ENCODE data around the gene SLC16A9.

SLC16A9 gene

GRCh38 chr10:59720377-59720776, 10.7 kb upstream of the SLC16A9 start:
- TF ChIP-seq CTCF (IDR thresholded peaks at IDR 0.05; ENCODE audit: low read depth, low read length): no peak
- Histone ChIP-seq H3K27ac (no peak overlapping the region), H3K27me3 (ENCODE audit: insufficient read depth, low read depth, severe bottlenecking) (no peaks in the 10 kb centered on the region), H3K4me3 (ENCODE audit: low read depth, low read length) (no peak overlapping the region), H3K36me3 (no peaks in the 10 kb centered on the region), H3K9me3 (ENCODE audit: severe bottlenecking) (peaks cover 5% of the 10 kb centered on the region)
- no peak for DNase-seq

- no peak for DNase-seq
- Histone ChIP-seq H3K36me3 (no peaks in the 10 kb centered on the region), H3K27ac (no peak overlapping the region), H3K9me3 (ENCODE audit: severe bottlenecking) (peaks cover 5% of the 10 kb centered on the region), H3K27me3 (ENCODE audit: insufficient read depth, low read depth, severe bottlenecking) (no peaks in the 10 kb centered on the region), H3K4me3 (ENCODE audit: low read depth, low read length) (no peak overlapping the region)
- TF ChIP-seq CTCF (IDR thresholded peaks at IDR 0.05; ENCODE audit: low read depth, low read length): no peak
Observed at GRCh38 chr10:59719374-59719773, 9.7 kb upstream of the SLC16A9 start.

- no peaks in the 10 kb centered on the region for H3K27me3 ChIP-seq (ENCODE audit: insufficient read depth, low read depth, severe bottlenecking)
- H3K9me3 ChIP-seq (ENCODE audit: severe bottlenecking): peaks cover 5% of the 10 kb centered on the region
- DNase-seq: peak; percentile 51
- no peak overlapping the region for H3K4me3 ChIP-seq (ENCODE audit: low read depth, low read length)
- TF ChIP-seq CTCF (IDR thresholded peaks at IDR 0.05; ENCODE audit: low read depth, low read length): no peak
- no peak overlapping the region for H3K27ac ChIP-seq
- H3K36me3 ChIP-seq: no peaks in the 10 kb centered on the region
Observed at GRCh38 chr10:59718257-59718656, 8.6 kb upstream of the SLC16A9 start.

GRCh38 chr10:59713196-59713821, 3.7 kb upstream of the SLC16A9 start:
- Histone ChIP-seq H3K27ac (no peak overlapping the region), H3K4me3 (ENCODE audit: low read depth, low read length) (no peak overlapping the region), H3K36me3 (no peaks in the 10 kb centered on the region), H3K9me3 (ENCODE audit: severe bottlenecking) (no peaks in the 10 kb centered on the region), H3K27me3 (ENCODE audit: insufficient read depth, low read depth, severe bottlenecking) (no peaks in the 10 kb centered on the region)
- no peak for TF ChIP-seq CTCF (IDR thresholded peaks at IDR 0.05; ENCODE audit: low read depth, low read length)
- no peak for DNase-seq

GRCh38 chr10:59711871-59712494, 2.3 kb upstream of the SLC16A9 start:
- H3K27ac ChIP-seq: no peak overlapping the region
- H3K27me3 ChIP-seq (ENCODE audit: insufficient read depth, low read depth, severe bottlenecking): no peaks in the 10 kb centered on the region
- H3K4me3 ChIP-seq (ENCODE audit: low read depth, low read length): no peak overlapping the region
- H3K9me3 ChIP-seq (ENCODE audit: severe bottlenecking): no peaks in the 10 kb centered on the region
- no peak for DNase-seq
- no peaks in the 10 kb centered on the region for H3K36me3 ChIP-seq
- no peak for TF ChIP-seq CTCF (IDR thresholded peaks at IDR 0.05; ENCODE audit: low read depth, low read length)

Data from WERI-Rb-1 (cell line).